Uterus (tissue), 4 donors: Measurements from ENCODE around the gene PTK7. TPM values are rescaled to one million over a fixed set of nuclear protein-coding genes. Genes with fewer than 3 reads are reported as not detected.

ENCODE experiments used
- DNase-seq, 2 donors: peaks; one replicate each; pipeline ENCODE4 v3.0.0-alpha.2; 2019 to 2020
- H3K27ac ChIP-seq, 2 donors: fragments of 200-600 bp; sonication (generic); 1 replicate in 1 of 2; 2 replicates in 1 of 2; pipeline ENCODE4 v1.5.1; 2016 to 2018
- H3K27me3 ChIP-seq, 2 donors: fragments of 200-600 bp; sonication (generic); one replicate each; pipeline ENCODE4 v1.5.1; 2018 to 2019; ENCODE audit warnings: control low read depth in 1 of 2
- H3K36me3 ChIP-seq, 2 donors: fragments of 200-600 bp; sonication (generic); one replicate each; pipeline ENCODE4 v1.5.1; 2019; ENCODE audit warnings: control low read depth in 1 of 2
- H3K4me1 ChIP-seq, 2 donors: fragments of 200-600 bp; sonication (generic); one replicate each; pipeline ENCODE4 v1.5.1; 2018 to 2019; ENCODE audit warnings: control low read depth in 1 of 2
- H3K4me3 ChIP-seq, 2 donors: fragments of 200-600 bp; sonication (generic); 1 replicate in 1 of 2; 2 replicates in 1 of 2; pipeline ENCODE4 v1.5.1; 2018 to 2019; ENCODE audit warnings: mild to moderate bottlenecking in 1 of 2
- H3K9me3 ChIP-seq, 2 donors: fragments of 200-600 bp; sonication (generic); one replicate each; pipeline ENCODE4 v1.5.1; 2019; ENCODE audit warnings: control low read depth in 1 of 2
- CTCF ChIP-seq, 4 experiments: fragments of 200-600 bp in 2 of 4; fragments of 450-650 bp in 2 of 4; sonication (generic) in 2 of 4; IDR thresholded peaks; one replicate each; pipeline ENCODE4 v1.5.1; 2016 to 2019; ENCODE audit warnings: antibody characterized with exemption in 4 of 4, mild to moderate bottlenecking in 2 of 4, moderate library complexity in 1 of 4
- POLR2A ChIP-seq, 2 donors: fragments of 450-650 bp; IDR thresholded peaks; one replicate each; pipeline ENCODE4 v1.6.1; 2016; ENCODE audit warnings: antibody characterized with exemption in 2 of 2, mild to moderate bottlenecking in 1 of 2, moderate library complexity in 1 of 2
- intact Hi-C: fragments of 100-400 bp; cut with DNase I; formaldehyde crosslinking; loops from one replicate; pipeline ENCODE4 v1.15.1; 2023; ENCODE audit warnings: low total_unique reads
- total RNA-seq, 4 donors: library from RNA; depleted of rRNA in 3 of 4; stranded (reverse); fragments of >200 nt in 3 of 4; gene quantifications; one replicate each; pipeline versions ENCODE4 v1.1.0 to v1.2.4, GENCODE V29; 2014 to 2023
- donor health status: DM: yes; HTN: yes; CAD: no.

The PTK7 gene
- total RNA-seq, 4 donors from 2014 or later = 53.8 to 247 (median 153) TPM

DNA sequence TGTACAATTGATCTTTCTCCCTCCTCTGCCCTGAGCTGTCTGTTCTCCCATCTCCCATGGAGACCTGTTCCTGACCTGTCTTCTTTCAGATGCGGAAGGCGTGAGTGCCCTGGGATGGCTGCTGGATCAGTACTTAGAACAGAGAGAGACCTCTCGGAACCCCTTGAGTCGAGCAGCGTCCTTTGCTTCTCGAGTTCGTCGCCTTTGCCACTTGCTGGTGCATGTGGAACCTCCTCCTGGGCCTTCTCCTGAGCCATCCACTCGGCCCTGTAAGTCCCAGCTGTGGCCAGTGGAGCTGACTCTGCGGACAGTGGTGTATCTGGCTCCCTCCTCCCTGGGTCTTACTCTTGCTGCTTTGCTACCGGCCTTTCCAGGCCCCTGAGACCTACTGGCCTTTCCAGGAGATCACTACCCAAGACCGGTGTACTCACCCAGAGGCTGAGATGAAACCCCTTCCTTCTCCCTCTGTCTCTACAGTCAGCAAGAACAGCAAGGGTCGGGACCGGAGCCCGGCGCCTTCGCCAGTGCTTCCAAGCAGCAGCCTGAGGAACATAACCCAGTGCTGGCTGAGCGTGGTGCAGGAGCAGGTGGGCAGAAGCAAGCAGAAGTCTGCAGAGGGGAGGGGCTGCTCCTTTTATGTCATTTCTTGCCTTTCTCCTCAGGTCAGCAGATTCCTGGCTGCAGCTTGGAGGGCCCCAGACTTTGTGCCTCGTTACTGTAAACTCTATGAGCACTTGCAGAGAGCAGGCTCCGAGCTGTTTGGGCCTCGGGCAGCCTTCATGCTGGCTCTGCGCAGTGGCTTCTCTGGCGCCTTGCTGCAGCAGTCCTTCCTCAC, 128.4 kb downstream of the PTK7 start:
- Histone ChIP-seq H3K4me1 (no peaks in the 10 kb centered on the region), H3K27ac (no peak overlapping the region), H3K27me3 (no peaks in the 10 kb centered on the region), H3K9me3 (no peaks in the 10 kb centered on the region), H3K4me3 (no peak overlapping the region), H3K36me3 (no peaks in the 10 kb centered on the region)
- no peak for DNase-seq
- intact Hi-C loops = no loop called here
- TF ChIP-seq CTCF (IDR thresholded peaks at IDR 0.05) (no peak), POLR2A (IDR thresholded peaks at IDR 0.05) (no peak)

DNA sequence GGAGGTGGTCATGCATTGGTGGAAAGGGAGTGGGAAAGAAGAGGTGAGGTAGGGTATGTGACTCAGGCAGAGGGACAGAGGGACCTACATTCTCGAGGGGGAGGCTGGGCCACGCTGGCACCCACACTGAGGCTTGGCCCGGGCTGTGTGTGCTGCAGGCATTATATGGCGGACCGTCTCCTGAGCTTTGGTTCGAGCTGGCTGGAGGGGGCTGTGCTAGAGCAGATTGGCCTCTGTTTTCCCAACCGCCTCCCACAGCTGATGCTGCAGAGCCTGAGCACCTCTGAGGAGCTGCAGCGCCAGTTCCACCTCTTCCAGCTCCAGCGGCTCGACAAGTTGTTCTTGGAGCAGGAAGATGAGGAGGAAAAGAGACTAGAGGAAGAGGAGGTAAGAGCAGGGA, 129.7 kb downstream of the PTK7 start:
- no peak overlapping the region for H3K4me3 ChIP-seq
- no peaks in the 10 kb centered on the region for H3K9me3 ChIP-seq
- no peak overlapping the region for H3K27ac ChIP-seq
- TF ChIP-seq CTCF (IDR thresholded peaks at IDR 0.05) (no peak), POLR2A (IDR thresholded peaks at IDR 0.05) (no peak)
- intact Hi-C loops = no loop called here
- H3K27me3 ChIP-seq = no peaks in the 10 kb centered on the region
- no peak for DNase-seq
- H3K36me3 ChIP-seq = no peaks in the 10 kb centered on the region
- no peaks in the 10 kb centered on the region for H3K4me1 ChIP-seq

- H3K27me3 ChIP-seq = no peaks in the 10 kb centered on the region
- no peaks in the 10 kb centered on the region for H3K9me3 ChIP-seq
- H3K4me1 ChIP-seq = no peaks in the 10 kb centered on the region
- DNase-seq = no peak
- H3K36me3 ChIP-seq = no peaks in the 10 kb centered on the region
- intact Hi-C loops = no loop called here
- TF ChIP-seq CTCF (IDR thresholded peaks at IDR 0.05) = no peak
- no peak for TF ChIP-seq POLR2A (IDR thresholded peaks at IDR 0.05)
- no peak overlapping the region for H3K27ac ChIP-seq
- no peak overlapping the region for H3K4me3 ChIP-seq
Observed at GRCh38 chr6:43207286-43207685, 131.2 kb downstream of the PTK7 start.

Other genes with a start within 250 kb of the PTK7 start
- 100 to 1,000 TPM in 1 of 4 donors, 10 to 100 TPM in 3; 62.9 to 123 (median 82.1) TPM for gene RPL7L1, start 196.7 kb upstream of the PTK7 start, total RNA-seq
- 1 to 10 TPM in 1 of 4 donors, not detected in 3; 2.0 TPM for gene PTCRA, start 160.3 kb upstream of the PTK7 start, total RNA-seq
- gene CNPY3, start 146.8 kb upstream of the PTK7 start, total RNA-seq = 100 to 1,000 TPM in 1 of 4 donors, 10 to 100 TPM in 3; 23.2 to 130 (median 39.1) TPM
- gene GNMT, start 115.6 kb upstream of the PTK7 start, total RNA-seq = 1 to 10 TPM in 1 of 4 donors, not detected in 3; 1.7 TPM
- 10 to 100 TPM; 19.2 to 38.2 (median 23.1) TPM for gene PEX6, start 97.1 kb upstream of the PTK7 start, total RNA-seq
- gene PPP2R5D, start 91.7 kb upstream of the PTK7 start, total RNA-seq = 10 to 100 TPM; 28.7 to 43.8 (median 36.4) TPM
- 10 to 100 TPM; 39.1 to 81.7 (median 43.2) TPM for gene MEA1, start 62.4 kb upstream of the PTK7 start, total RNA-seq
- gene KLHDC3, start 62.1 kb upstream of the PTK7 start, total RNA-seq = 100 to 1,000 TPM in 1 of 4 donors, 10 to 100 TPM in 3; 19.7 to 152 (median 56.8) TPM
- gene RRP36, start 54.7 kb upstream of the PTK7 start, total RNA-seq = 10 to 100 TPM; 30.5 to 57.2 (median 45.9) TPM
- 10 to 100 TPM in 2 of 4 donors, 1 to 10 TPM in 2; 6.4 to 65.1 (median 18.9) TPM for gene CUL7, start 22.5 kb upstream of the PTK7 start, total RNA-seq
- 10 to 100 TPM; 14.4 to 44.4 (median 16.1) TPM for gene MRPL2, start 16.9 kb upstream of the PTK7 start, total RNA-seq
- gene KLC4, start 16.7 kb upstream of the PTK7 start, total RNA-seq = 10 to 100 TPM in 3 of 4 donors, 1 to 10 TPM in 1; 2.8 to 30.6 (median 27.2) TPM
- gene SRF, start 95.0 kb downstream of the PTK7 start, total RNA-seq = 100 to 1,000 TPM in 1 of 4 donors, 10 to 100 TPM in 3; 18.2 to 109 (median 36.9) TPM
- gene CUL9, start 105.9 kb downstream of the PTK7 start, total RNA-seq = 10 to 100 TPM; 31.0 to 52.6 (median 38.8) TPM
- gene DNPH1, start 153.2 kb downstream of the PTK7 start, total RNA-seq = 10 to 100 TPM; 23.4 to 68.4 (median 33.2) TPM
- under 1 TPM in 2 of 4 donors, not detected in 2; 0.06 to 0.14 TPM for gene TTBK1, start 167.2 kb downstream of the PTK7 start, total RNA-seq
- gene SLC22A7, start 221.9 kb downstream of the PTK7 start, total RNA-seq = not detected
- 1 to 10 TPM in 2 of 4 donors, not detected in 2; 1.5 to 2.7 TPM for gene CRIP3, start 232.5 kb downstream of the PTK7 start, total RNA-seq